RWPE1 (cell line): ENCODE measurements around the gene OR52N1.

Source experiments
- CTCF ChIA-PET: fragments of 350-600 bp; sonication (Branson Sonifier 250); formaldehyde crosslinking; extraction: SDS; loops from one replicate; lab custom pipeline; 2021; lab: Yijun Ruan, JAX
- POLR2A ChIA-PET: fragments of 400-600 bp; formaldehyde crosslinking; extraction: SDS; loops from one replicate; lab custom pipeline; 2020; ENCODE audit warnings: antibody characterized with exemption; ENCODE audit not compliant: low non-redundant PET; lab: Yijun Ruan, JAX
- DNase-seq: peaks from one replicate; pipeline ENCODE4 v3.0.0; 2012; ENCODE audit warnings: low spot score
- H3K27ac ChIP-seq: fragments of 450-650 bp; 2 replicates; pipeline ENCODE4 v1.5.1; 2017
- CTCF ChIP-seq: fragments of 450-650 bp; conservative IDR thresholded peaks from 2 replicates; pipeline ENCODE4 v1.5.1; 2017; ENCODE audit warnings: low read depth, mild to moderate bottlenecking

Gene OR52N1

GRCh38 chr11:5791165-5791564 lies at the start of gene OR52N1:
Gene OR52N1 (minus strand): TSS chr11:5791265. CDS start chr11:5788816, 2,449 bp downstream.
- H3K27ac ChIP-seq, result no peak within 1 kb of the TSS
- DNase-seq, result no peak
- TF ChIP-seq CTCF, result no peak
- CTCF ChIA-PET, result no interaction called here
- POLR2A ChIA-PET, result no interaction called here

GRCh38 chr11:5837695-5838094 lies 46.6 kb upstream of the OR52N1 start:
- POLR2A ChIA-PET, result no interaction called here
- no peak for TF ChIP-seq CTCF
- CTCF ChIA-PET, result no interaction called here
- no peak overlapping the region for H3K27ac ChIP-seq
- DNase-seq, result no peak

GRCh38 chr11:5833446-5833845 lies 42.4 kb upstream of the OR52N1 start:
- no peak for TF ChIP-seq CTCF
- POLR2A ChIA-PET, result interaction anchor here (0.7 kb wide), 2 partner anchors 8 to 374 kb away, joined by 5 to 7 read pairs; partner anchors contain the start of gene OR52E6
- CTCF ChIA-PET, result no interaction called here
- no peak overlapping the region for H3K27ac ChIP-seq
- no peak for DNase-seq

GRCh38 chr11:5831196-5831829 lies 40.2 kb upstream of the OR52N1 start:
- no peak for TF ChIP-seq CTCF
- no peak overlapping the region for H3K27ac ChIP-seq
- POLR2A ChIA-PET, result no interaction called here
- no peak for DNase-seq
- CTCF ChIA-PET, result no interaction called here

GRCh38 chr11:5818245-5818886 lies 27.3 kb upstream of the OR52N1 start:
- TF ChIP-seq CTCF, result no peak
- ChIA-PET CTCF (interaction anchor here (0.6 to 0.7 kb wide), 3 partner anchors 342 to 1694 kb away, joined by 3 to 4 read pairs (median 3); no protein-coding TSS in a partner anchor), POLR2A (no interaction called here)
- no peak for DNase-seq
- no peak overlapping the region for H3K27ac ChIP-seq

- POLR2A ChIA-PET, result no interaction called here
- CTCF ChIA-PET, result no interaction called here
- no peak overlapping the region for H3K27ac ChIP-seq
- no peak for DNase-seq
- TF ChIP-seq CTCF, result no peak
Measured at GRCh38 chr11:5815534-5815933, 24.5 kb upstream of the OR52N1 start.
